ENCODE data around the gene TMTC1.
"Not testable (repeated sequence)": the region's sequence is repeated elsewhere in the genome, so short reads cannot be mapped to it uniquely, and the experiment has no call there.

TMTC1 gene

DNA sequence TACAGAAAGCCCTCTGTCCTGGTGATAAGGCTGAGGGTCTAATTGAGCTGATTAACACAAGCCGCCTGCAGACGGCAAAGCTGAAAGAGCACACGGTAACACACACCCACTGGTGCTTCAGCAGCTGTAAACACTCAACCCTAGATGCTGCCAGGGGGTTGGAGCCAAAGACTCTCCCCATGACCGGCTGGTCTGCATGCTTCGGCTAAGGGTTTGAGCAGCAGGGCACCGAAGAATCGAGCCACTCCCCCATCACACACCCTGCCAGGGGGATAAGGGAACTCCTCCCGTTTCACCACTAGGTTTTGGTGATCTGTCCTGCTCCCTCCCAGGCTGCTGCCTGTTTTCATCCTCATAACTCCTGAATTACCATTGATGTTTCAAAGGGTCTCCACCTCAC, 145.2 kb downstream of the TMTC1 start:
- no peak overlapping the region for H3K4me3 ChIP-seq (ENCODE audit: low read depth, low read length)
- no peak for DNase-seq (ENCODE audit: low read depth)
- TF ChIP-seq MYC (IDR thresholded peaks at IDR 0.05; ENCODE audit: low read depth, low read length): no peak
- TF ChIP-seq, protein P1, sequence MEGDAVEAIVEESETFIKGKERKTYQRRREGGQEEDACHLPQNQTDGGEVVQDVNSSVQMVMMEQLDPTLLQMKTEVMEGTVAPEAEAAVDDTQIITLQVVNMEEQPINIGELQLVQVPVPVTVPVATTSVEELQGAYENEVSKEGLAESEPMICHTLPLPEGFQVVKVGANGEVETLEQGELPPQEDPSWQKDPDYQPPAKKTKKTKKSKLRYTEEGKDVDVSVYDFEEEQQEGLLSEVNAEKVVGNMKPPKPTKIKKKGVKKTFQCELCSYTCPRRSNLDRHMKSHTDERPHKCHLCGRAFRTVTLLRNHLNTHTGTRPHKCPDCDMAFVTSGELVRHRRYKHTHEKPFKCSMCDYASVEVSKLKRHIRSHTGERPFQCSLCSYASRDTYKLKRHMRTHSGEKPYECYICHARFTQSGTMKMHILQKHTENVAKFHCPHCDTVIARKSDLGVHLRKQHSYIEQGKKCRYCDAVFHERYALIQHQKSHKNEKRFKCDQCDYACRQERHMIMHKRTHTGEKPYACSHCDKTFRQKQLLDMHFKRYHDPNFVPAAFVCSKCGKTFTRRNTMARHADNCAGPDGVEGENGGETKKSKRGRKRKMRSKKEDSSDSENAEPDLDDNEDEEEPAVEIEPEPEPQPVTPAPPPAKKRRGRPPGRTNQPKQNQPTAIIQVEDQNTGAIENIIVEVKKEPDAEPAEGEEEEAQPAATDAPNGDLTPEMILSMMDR (IDR thresholded peaks at IDR 0.05; ENCODE audit: low read depth, low read length): no peak
- TF ChIP-seq POLR2A (IDR thresholded peaks at IDR 0.05; ENCODE audit: extremely low read depth, insufficient read length): no peak
- TF ChIP-seq, protein P2, sequence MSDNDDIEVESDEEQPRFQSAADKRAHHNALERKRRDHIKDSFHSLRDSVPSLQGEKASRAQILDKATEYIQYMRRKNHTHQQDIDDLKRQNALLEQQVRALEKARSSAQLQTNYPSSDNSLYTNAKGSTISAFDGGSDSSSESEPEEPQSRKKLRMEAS (IDR thresholded peaks at IDR 0.05; ENCODE audit: low read depth, low read length): no peak

DNA sequence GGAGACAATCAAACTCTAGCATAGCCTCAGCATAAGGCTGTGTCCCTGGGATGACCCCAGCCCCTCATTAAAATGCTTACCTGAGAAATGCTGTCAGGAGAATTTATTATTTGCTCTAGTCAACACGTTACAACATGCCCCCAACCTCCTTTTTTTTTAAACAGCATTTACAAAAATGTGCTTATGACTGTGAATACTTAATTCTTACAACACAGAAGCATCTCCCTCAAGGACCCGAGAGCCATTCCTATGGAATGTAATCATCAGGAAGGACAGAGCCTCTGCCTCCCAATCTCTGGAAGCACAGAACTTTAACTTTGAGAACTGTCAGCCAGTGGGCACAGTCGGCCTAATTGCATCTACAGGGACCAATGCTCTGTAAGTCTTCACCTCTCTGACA, 149.7 kb downstream of the TMTC1 start:
- TF ChIP-seq POLR2A (IDR thresholded peaks at IDR 0.05; ENCODE audit: extremely low read depth, insufficient read length): no peak
- TF ChIP-seq, protein P1 (IDR thresholded peaks at IDR 0.05; ENCODE audit: low read depth, low read length): no peak
- TF ChIP-seq, protein P2 (IDR thresholded peaks at IDR 0.05; ENCODE audit: low read depth, low read length): no peak
- no peak for TF ChIP-seq MYC (IDR thresholded peaks at IDR 0.05; ENCODE audit: low read depth, low read length)
- DNase-seq (ENCODE audit: low read depth): no peak
- no peak overlapping the region for H3K4me3 ChIP-seq (ENCODE audit: low read depth, low read length)

DNA sequence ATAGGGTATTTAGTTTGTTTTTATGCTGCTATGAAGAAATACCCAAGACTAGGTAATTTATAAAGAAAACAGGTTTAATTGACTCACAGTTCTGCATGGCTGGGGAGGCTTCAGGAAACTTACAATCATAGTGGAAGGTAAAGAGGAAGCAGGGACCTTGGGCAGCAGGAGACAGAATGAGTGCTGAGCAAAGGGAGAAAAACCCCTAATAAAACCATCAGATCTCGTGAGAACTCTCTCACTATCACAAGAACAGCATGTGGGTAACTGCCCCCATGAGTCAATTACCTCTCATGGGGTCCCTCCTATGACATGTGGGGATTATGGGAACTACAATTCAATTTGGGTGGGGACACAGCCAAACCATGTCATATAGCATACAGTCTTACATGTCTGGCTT, 153.6 kb downstream of the TMTC1 start:
- not testable (repeated sequence) for DNase-seq (ENCODE audit: low read depth); H3K4me3 ChIP-seq (ENCODE audit: low read depth, low read length)

DNA sequence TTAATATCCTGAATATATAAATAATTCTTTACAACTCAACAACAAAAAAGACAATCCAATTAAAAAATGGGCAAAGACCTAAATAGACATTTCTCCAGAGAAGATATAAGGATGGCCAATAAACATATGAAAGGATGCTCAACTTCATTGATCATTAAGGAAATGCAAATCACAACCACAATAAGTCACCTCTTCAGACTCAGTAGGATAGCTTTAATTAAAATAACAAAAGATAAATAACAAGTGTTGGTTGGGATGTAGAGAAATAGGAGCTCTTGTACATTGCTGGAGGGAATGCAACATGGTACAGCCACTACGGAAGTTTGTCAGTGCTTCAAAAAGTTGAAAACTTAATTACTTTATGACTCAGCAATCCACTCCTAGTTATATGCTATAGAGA, 156.5 kb downstream of the TMTC1 start:
- no peak for DNase-seq (ENCODE audit: low read depth)
- no peak for TF ChIP-seq POLR2A (IDR thresholded peaks at IDR 0.05; ENCODE audit: extremely low read depth, insufficient read length)
- TF ChIP-seq, protein P2 (IDR thresholded peaks at IDR 0.05; ENCODE audit: low read depth, low read length): no peak
- TF ChIP-seq, protein P1 (IDR thresholded peaks at IDR 0.05; ENCODE audit: low read depth, low read length): no peak
- H3K4me3 ChIP-seq (ENCODE audit: low read depth, low read length): no peak overlapping the region

DNA sequence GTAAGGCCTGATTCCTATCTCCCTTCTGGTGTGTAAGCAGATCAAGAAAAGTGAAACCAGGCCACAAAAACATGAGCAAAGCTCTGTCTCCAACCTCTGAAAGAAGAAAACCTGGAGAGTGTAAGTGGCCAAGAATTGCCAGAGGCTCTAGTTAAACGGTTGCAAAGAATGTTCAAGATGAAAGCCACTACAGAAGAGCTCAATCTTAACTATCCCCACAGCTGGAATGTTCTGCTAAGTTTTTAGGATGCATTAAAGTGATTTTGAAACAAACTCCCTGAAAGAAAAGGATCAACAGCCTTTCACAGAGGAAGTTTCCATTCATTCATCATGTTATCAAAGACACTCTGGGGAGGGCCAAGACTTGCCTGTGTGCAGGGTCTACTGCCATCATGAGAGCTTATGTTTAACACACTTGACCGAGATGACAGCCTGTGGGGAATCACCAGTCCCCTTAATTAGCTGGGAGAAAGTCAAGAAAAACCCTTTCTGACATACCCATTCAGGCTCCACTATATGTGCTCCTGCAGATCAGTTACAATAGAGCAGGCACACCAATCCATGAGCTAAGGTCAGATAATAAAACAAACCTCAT, 158.3 kb downstream of the TMTC1 start:
- DNase-seq (ENCODE audit: low read depth): no peak
- H3K4me3 ChIP-seq (ENCODE audit: low read depth, low read length): no peak overlapping the region
- no peak for TF ChIP-seq POLR2A (IDR thresholded peaks at IDR 0.05; ENCODE audit: extremely low read depth, insufficient read length)
- TF ChIP-seq, protein P1 (IDR thresholded peaks at IDR 0.05; ENCODE audit: low read depth, low read length): no peak
- TF ChIP-seq, protein P2 (IDR thresholded peaks at IDR 0.05; ENCODE audit: low read depth, low read length): no peak
- no peak for TF ChIP-seq MYC (IDR thresholded peaks at IDR 0.05; ENCODE audit: low read depth, low read length)

DNA sequence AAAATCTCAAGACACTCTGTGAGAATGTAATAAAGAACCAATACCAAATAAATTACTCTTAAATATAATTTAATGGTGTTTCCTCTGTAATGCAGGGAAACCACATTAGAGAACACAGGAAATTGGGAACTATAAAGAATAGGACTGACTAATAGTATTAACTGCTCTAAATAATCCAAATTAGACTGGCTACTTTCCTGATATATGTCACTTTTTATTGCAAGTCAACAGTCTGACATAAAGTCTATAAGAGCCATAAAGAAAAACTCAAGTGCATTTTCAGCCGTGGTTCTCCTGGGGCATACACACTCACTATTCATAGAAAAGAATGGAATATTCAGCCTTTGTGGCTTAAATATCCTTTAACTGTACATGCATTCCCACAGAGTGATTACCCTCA, 161.5 kb downstream of the TMTC1 start:
- H3K4me3 ChIP-seq (ENCODE audit: low read depth, low read length): no peak overlapping the region
- no peak for DNase-seq (ENCODE audit: low read depth)
- TF ChIP-seq, protein P1 (IDR thresholded peaks at IDR 0.05; ENCODE audit: low read depth, low read length): no peak
- TF ChIP-seq, protein P2 (IDR thresholded peaks at IDR 0.05; ENCODE audit: low read depth, low read length): no peak
- no peak for TF ChIP-seq MYC (IDR thresholded peaks at IDR 0.05; ENCODE audit: low read depth, low read length)
- TF ChIP-seq POLR2A (IDR thresholded peaks at IDR 0.05; ENCODE audit: extremely low read depth, insufficient read length): no peak

All from NB4 (cell line).